NCI-H1048 (cell line): ENCODE data around the gene KIN.
"Not testable (repeated sequence)": the region's sequence is repeated elsewhere in the genome, so short reads cannot be mapped to it uniquely, and the experiment has no call there.

Experiments
- DNase-seq: peaks from one replicate; lab custom pipeline; 2025; lab: John Stamatoyannopoulos, UW

The KIN gene, protein sequence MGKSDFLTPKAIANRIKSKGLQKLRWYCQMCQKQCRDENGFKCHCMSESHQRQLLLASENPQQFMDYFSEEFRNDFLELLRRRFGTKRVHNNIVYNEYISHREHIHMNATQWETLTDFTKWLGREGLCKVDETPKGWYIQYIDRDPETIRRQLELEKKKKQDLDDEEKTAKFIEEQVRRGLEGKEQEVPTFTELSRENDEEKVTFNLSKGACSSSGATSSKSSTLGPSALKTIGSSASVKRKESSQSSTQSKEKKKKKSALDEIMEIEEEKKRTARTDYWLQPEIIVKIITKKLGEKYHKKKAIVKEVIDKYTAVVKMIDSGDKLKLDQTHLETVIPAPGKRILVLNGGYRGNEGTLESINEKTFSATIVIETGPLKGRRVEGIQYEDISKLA

GRCh38 chr10:7787857-7788638 is at the start of gene KIN, which contains the start of gene ATP5F1C:
Gene KIN, minus strand, starts transcription at chr10:7787993. Its CDS starts 60 bp downstream, at chr10:7787933.
Gene ATP5F1C, plus strand, starts transcription at chr10:7788177. Its CDS starts 31 bp downstream, at chr10:7788208.
- DNase-seq = peak; percentile 80

DNA sequence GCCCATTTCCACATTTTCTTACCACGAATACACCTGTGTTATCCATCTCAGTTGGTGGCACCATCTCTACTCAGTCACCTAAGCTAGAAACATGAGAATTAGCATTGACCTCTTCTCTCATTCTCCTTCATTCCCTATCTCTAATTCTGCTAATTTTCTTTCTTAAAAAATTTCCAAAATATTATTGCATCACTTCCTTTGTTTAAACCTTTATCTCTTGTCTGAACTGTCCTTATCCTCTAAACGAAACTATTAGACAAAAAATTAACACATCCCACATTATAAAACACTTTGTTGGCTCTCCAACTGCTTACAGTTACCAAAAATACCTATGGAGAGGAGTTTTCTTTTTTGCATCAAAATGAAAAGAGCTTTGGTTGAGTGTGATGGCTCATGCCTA is 48.8 kb upstream of the KIN start:
- DNase-seq = no peak

GRCh38 chr10:7834262-7834661 is 46.5 kb upstream of the KIN start:
- no peak for DNase-seq

- no peak for DNase-seq
Observed at GRCh38 chr10:7833210-7833609, 45.4 kb upstream of the KIN start.

DNA sequence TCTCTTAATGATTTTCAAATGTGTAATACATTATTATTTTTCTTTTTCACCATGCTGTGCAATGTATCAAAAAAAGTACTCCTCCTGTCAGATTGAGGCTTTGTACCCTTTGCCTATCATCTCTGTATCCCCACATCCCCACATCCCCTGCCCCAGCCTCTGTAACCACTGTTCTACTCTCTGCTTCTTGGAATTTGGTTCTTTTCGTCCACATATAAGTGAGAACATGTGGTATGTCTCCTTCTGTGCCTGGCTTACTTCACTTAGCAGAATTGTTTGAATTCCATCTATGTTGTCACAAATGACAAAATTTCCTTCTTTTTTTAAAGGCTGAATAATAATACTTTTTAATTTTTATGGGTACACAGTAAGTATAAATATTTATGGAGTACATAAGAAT is 44.3 kb upstream of the KIN start:
- DNase-seq = no peak

- DNase-seq = no peak
Observed at GRCh38 chr10:7829289-7829834, 41.6 kb upstream of the KIN start.

GRCh38 chr10:7826971-7827370 is 39.2 kb upstream of the KIN start:
- no peak for DNase-seq

GRCh38 chr10:7824251-7824650 is 36.5 kb upstream of the KIN start:
- no peak for DNase-seq

GRCh38 chr10:7819121-7819460 is 31.3 kb upstream of the KIN start:
- no peak for DNase-seq

- DNase-seq = peak; percentile 74
Observed at GRCh38 chr10:7818295-7819120, 30.7 kb upstream of the KIN start, which contains the start of gene TAF3. Gene TAF3, plus strand, starts transcription at chr10:7818505. Its CDS starts 205 bp downstream, at chr10:7818710.

- DNase-seq = no peak
Observed at GRCh38 chr10:7817984-7818294, 30.1 kb upstream of the KIN start.

- DNase-seq = no peak
Observed at GRCh38 chr10:7817576-7817975, 29.8 kb upstream of the KIN start.

- DNase-seq = no peak
Observed at GRCh38 chr10:7813481-7813880, 25.7 kb upstream of the KIN start.

DNA sequence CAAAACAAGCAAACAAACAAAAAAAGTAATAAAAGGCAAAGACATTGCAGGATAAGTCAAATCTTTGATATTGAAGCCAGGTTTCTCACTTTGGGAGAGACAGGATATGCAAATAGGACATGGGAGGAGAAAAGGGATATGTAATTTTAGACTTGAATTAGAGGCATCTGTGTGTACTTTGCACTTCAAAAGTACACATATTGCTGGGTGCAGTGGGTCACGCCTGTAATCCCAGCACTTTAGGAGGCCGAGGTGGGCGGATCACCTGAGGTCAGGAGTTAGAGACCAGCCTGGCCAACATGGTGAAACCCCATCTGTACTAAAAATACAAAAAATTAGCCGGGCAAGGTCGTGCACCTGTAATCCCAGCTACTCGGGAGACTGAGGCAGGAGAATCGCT is 23.9 kb upstream of the KIN start:
- not testable (repeated sequence) for DNase-seq

GRCh38 chr10:7811000-7811399 is 23.2 kb upstream of the KIN start:
- no peak for DNase-seq

DNA sequence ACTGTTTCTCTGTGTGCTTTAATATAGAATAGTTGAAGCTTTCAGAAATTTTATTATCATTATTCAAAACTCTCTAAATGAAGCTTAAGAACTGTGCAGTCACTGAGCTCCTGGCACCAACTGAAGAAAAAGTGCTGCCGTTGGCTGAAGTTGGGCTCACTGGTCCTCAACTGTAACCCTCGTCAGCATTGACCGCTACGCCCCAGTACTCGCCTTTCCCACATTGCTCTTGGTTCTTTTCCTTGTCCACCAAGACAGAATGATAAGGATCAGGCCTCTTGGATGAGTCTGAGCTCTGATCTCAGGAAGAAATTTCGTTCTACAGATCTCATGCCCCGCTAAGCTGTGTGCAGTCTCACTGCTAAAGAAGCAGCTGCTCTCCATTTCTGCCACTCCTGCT is 22.6 kb upstream of the KIN start:
- DNase-seq = no peak

DNA sequence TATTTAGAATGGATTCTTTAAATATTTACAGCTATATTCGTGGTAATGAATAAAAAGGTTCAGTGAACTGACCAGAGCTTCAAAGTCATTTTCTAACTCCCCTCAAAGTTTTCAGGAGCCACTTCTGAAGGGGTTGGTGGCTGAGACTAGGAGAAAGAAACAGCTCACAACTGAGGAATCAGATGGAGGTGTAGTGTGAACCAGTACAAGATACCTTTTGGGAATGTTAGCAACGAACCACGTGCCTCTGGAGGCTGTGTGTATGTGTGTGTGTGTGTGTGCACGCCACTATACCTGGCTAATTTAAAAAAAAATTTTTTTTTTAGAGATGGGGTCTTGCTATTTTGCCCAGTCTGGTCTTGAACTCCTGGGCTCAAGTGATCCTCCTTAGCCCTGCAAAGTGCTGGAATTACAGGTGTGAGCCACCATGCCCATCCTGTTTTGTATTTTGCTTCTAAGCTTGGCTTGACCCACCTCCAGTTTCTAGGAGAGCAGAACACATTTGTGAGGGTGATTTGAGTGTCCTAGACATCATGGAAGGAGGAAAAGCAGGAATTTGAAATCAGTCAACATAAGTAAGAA is 21.0 kb upstream of the KIN start:
- no peak for DNase-seq

DNA sequence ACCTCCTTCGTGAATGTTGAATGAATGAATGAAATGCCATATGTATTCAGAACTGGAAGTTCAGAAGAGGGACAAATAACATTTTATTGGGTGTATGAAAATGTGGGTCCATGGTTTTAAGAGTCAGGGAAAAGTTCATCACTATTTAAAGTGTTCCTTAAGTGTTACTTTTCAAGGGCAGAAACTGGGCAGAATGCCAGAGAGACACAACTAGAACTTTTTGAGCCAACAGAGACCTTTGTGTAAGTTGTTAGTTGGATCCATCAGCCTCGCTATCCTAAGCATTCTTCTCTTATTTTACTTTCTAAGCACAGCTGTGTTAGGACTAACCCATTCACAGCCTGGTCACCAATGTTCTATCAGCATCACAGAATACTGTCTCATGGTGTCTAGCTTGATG is 16.9 kb upstream of the KIN start:
- no peak for DNase-seq

GRCh38 chr10:7804216-7804615 is 16.4 kb upstream of the KIN start:
- no peak for DNase-seq

- no peak for DNase-seq
Observed at GRCh38 chr10:7802606-7803005, 14.8 kb upstream of the KIN start.

GRCh38 chr10:7797582-7797981 is 9.8 kb upstream of the KIN start:
- DNase-seq = no peak

DNA sequence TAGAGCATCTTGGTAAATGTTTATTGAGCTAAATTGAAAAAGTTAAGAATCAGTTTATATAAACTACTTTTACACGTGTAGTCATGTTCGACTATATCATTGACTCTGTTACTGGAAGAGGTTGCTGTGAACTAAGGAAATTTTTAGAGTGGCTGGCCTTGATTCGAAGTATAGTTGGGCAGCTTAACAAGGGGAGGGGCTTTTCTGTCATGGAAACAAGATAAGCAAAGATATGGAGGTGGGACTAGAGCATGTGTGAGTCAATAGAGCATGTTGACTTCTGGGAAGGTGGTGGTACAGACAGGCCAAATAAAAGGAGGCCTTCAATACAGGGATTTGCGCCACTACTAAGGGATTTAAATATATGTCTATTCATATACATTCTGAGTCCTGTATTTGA is 7.8 kb upstream of the KIN start:
- DNase-seq = no peak
